HG03045 (cell line): Measurements from ENCODE around the gene ADD2.

Experiments
- ATAC-seq: cut with Tn5 transposase; IDR thresholded peaks from one replicate; pipeline ENCODE4 v1.9.1; 2021; ENCODE audit warnings: mild to moderate bottlenecking, moderate library complexity; ENCODE audit not compliant: unreplicated experiment

Gene ADD2

DNA sequence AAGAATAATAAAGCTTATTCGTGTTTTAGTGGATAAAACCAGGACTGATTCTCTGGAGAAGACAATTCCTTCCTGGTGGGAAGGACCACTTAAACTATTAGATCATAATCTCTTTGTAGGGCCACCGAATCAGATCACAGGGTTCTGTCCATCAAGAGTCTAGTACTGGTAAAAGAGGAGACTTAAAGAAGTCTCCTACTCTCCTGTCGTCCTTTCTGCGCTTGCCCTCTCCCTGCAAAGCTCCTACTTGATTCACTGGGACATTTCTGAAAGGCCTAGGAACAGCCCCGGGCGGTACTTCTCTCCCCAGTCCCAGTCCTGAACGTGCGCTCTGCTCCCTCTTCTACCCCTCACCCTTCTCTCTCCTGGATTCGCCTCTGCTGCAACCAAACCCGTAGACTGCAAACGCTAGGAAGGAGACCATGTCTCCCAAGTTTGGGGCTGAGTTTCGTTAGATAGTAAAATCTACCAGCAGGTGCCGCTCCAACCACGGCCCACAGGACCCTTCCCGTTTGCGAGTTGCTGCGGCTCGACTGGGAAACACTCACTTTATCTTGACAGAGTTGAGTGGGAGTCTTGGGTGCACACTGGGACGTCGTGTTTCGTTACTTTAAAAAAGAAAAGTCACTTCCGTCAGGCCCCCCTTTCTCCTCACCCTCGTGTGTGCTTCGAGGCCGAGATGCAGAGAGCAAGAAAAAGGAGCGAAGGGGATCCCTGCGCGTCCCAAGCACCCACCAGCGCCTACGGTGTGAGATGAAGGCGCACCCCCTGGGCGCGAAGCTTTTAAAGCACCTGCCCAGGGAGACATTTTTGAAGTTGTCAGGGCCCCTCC, 21.5 kb upstream of the ADD2 start:
- no peak for ATAC-seq

DNA sequence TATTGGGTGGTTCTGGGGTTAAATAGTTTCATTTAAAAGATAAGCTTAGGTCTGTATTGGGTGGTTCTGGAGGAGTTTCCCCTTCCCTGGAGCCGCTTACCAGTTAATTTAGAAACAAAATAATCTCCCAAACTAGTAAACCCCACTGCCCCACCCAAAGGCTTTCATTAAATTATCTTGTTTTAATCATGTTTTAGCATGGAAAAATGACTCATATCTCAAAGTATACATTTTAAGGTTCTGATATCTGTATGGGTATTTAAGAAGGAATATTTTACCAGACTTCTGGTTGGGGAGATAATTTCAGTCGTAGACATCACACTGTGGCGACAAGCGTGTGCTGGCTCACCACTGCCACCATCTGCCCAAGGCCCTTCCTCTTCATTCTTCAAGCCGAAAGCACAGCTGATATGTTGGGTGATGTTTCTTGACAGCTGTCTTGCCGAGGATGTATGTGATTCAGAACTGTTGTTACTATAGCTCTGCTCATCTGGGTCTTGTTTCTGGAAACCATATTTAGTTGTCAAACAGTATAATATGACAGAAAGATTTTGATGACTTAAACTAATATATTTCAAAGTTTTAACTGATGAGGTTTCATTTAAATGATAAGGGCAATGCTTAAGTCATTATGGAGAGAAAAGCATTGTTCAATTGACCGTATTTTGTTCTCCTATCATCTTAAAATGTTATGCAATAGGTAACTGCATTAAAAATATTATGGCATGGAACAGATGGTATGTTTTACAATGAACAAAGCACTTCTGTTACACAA, 17.3 kb upstream of the ADD2 start:
- ATAC-seq = no peak

DNA sequence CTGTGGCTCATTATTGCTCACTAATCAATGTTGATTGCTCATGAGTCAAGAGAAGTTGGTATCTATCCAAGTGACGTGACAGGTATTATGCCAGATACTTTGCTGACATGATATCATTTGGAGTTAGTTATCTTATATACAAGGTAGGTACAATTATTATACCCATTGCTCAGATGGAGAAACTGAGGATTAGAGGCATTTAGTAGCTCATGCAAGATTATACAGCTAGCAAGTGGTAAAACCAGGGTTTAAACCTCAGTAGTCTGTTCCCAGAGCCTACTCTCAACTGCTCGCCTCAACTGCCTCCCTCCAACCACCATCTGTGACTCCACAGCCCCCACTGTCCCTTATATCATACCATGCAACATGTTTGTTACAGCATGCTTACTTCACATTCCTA, 16.3 kb upstream of the ADD2 start:
- ATAC-seq = no peak

DNA sequence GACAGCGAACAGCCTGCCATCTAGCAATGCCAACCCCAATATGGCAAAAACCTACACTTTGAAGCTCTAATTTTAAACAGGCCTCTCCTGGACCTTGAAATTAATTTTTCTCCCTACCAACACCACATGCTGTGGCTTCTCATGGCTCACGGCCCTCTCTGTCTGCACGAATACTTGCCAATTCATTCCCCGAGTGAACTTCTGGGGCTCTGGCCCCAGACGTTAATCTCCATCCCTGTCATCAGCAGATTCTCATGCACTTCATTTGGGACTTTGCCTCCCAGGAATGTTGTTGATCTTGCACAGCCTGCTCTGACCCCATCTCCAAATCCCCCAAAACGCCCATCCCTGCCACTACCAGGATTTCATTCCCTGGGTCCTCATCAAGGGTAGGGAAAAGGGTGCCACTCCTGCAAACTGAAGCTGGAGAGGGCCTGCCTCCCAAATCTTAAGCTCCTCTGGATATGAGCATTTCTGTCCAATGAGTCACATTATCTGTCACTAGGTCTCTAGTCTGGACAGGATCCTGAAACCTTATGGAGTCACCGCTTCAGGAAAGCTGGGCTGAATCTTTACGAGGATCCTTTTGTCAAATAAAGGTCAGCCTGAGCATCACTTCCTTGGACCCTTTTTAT, 12.0 kb upstream of the ADD2 start:
- ATAC-seq = no peak

DNA sequence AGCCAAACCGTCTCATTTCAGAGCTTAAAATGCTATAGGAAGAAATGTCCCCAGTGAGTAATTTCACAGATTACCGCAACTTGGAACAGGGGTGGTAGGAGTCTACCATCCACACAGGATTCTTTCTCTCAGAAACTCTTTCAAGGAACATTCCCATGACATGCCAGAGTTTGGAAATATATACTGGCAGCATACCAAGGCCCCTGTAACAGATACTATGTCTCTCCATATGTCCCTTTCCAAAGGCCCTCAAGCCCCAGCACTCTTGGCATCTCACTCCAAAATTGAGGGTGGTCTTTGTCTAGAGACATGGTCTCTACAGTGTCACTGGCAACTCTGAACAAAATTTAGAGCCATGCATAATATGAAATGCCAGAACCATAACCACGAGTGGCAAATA, 11.5 kb upstream of the ADD2 start:
- ATAC-seq = no peak

DNA sequence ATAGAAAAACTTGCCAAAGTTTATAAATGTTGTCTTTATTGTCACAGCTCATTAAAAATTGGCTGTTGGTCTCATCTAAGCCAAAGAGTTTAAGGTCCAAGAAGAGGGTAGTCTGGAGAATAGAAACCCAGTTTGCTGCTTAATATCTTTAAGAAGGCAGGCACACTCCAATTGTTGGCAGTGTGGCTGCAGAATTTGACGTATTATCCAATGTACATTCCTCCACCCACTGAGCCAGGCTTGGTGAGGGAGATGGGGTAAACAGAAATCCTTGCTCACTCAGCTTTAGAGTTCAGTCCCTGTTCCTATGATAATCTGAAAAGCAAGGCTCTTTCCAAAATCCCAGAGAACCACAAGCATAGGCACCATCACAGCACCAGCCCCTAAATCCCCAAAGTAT, 10.7 kb upstream of the ADD2 start:
- no peak for ATAC-seq

DNA sequence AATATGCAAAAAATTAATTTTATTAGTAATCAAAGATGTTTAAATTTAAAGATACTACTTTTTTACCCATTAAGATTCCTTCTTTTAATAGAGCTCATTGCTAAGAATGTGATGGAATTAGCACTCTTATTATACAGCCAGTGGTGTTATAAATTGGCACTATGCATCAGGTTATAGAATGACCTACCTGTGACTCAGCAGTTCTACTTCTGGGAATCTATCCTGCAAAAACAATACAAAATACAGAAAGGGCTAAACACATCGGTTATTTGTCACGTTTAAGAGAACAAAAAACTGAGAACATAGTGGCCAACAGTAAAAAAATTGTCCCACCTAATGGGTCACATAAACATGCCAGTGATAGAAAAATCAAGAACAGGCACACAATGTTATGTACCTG, 9.4 kb upstream of the ADD2 start:
- ATAC-seq = no peak

DNA sequence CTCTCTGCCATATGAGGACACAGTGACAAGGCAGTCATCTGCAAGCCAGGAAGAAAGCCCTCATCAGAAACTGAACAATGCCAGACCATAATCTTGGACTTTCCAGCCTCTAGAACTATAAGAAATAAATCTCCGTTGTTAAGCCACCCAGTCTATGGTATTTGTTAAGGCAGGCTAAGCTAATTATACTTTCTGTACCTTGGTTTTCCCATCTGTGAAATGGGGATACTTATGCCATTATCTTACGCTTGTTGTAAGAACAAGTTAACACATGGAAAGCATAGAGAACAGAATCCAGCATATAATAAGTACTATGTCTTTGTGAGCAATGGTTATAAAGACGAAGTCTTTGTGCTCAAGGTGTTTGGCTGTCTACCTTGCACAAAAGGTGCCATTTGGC, 8.3 kb upstream of the ADD2 start:
- no peak for ATAC-seq

DNA sequence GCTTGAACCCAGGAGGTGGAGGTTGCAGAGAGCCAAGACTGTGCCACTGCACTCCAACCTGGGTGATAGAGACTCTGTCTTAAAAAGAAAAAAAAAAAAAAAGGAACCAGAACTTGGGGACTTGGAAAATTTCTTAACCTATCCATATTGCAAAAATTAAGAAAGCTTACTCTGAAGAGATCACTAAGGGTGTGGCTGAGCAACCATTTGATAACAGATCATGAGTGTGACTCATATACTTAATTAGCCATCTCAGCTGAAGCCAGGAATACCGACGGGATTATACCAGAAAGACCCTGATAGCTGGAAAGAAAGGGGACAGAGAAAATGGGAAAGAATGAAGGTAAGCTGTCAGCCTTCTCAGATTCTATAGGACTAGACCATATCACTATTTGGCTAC, 7.1 kb upstream of the ADD2 start:
- ATAC-seq = no peak

DNA sequence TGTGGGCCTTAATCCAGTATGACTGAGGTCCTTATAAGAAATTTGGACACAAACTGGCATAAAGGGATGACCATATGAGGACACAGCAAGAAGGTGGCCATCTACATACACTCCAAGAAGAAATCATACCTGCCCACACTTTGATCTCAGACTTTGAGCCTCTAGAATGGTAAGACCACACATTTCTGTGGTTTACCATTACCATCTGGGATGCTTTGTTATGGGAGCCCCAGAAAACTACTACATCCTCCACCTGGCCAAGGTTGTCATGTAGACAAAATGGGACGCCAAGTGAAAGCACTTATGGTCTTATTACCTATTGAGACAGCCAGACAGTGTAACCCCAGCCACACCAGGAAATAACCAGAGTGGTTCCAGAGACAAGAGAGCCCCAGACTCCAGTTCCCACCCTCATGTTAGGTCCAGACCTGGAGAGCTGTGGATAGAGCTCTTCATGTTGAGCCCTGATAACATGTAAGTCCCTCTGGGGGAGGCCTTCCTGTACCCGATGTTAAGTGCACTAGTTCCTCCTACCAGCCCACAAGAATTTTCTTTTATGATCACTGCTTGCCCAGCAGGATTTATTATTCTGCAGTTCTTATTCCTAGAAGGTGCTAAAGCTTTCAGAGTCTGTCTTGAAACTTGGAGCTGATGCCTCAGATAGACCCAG, 4.6 kb upstream of the ADD2 start:
- ATAC-seq = no peak

DNA sequence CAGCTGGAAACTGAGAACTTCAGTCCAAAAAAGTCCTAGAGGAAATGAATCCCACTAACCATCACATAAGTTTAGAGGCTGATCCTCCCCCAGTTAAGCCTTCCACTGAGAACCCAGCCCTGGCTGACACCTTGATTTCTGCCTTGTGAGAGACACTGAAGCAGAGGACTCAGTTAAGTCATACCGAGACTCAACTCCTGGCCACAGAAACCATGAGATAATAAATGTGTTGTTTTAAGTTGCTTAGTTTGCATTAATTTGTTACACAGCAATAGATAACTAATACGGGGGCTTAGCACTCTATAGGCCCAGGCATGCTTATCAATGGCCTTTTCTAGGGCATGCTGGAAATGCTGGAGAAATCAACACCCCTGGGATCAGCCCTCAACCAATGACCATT, 3.4 kb upstream of the ADD2 start:
- ATAC-seq = peak; percentile 59

DNA sequence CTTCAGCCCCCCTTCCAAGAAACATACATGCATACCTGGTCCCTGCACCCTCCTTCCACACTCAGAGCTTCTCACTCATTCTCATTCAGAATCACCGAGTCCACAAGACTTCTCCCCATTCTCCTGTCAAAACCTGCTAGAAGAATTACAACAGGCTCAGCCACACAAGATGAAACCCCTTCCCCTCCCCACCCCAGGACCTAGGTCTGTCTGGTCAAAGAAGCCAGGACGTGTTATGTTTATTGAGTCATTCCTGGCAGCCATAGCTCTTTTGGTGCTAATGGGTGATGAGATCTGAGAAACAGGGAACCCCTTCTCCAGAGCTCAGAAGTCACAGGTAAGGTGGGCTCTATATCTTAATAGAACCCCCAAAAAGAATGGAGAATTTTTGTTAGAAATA, 1.4 kb upstream of the ADD2 start:
- no peak for ATAC-seq

DNA sequence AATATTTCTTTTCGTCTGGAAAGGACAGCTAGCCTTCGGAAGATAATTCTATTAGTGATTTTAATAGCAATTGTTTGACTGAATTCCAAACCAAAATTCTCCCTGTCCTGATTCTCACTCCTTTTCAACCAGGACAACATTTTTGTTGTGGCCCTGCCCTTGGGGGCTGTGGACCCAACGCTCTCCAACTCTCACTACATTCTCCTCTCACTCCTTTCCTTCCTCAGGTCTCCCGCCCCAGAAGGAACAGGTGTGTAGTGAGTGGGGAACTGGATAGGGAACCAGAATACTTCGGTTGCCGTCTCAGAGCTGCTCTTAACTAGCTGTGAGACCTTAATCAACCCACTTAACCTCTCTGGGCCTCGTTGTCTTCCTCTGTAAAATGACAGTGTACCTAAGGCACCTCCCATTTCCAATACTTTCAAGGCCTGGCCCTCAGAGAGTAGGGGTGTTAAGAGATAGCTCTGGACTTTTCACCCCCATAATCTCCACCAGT, 638 bp upstream of the ADD2 start:
- no peak for ATAC-seq

DNA sequence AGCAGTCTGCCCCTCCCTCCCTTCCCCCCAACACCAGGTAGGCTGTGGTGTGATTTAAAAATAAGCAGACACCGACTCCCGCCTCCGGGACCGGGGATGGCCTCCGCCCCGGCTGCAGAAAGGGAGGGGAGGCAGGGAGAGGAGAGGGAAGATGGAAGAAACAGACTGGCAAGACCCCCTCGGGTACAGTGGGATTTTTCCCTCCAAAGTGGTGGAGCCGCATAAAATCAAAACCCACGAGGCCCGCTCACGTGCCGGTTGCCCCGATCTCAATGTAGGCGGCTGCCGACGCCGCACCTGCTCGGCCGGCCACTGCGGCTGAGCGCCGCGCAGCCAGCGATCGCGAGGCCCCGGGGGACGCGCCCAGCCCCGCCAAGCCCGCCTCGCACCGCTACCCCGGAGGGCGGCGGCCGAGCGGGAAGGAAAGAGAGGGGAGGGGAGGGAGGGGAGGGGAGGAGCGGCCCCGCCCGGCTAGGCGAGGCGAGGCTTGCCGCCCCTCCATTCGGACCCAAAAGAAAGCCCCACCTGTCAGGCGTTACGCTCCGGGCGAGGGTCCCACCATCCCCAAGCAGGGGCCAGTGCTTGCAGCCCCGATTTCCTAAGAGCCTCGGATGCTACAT, 811 bp downstream of the ADD2 start:
- ATAC-seq = no peak

DNA sequence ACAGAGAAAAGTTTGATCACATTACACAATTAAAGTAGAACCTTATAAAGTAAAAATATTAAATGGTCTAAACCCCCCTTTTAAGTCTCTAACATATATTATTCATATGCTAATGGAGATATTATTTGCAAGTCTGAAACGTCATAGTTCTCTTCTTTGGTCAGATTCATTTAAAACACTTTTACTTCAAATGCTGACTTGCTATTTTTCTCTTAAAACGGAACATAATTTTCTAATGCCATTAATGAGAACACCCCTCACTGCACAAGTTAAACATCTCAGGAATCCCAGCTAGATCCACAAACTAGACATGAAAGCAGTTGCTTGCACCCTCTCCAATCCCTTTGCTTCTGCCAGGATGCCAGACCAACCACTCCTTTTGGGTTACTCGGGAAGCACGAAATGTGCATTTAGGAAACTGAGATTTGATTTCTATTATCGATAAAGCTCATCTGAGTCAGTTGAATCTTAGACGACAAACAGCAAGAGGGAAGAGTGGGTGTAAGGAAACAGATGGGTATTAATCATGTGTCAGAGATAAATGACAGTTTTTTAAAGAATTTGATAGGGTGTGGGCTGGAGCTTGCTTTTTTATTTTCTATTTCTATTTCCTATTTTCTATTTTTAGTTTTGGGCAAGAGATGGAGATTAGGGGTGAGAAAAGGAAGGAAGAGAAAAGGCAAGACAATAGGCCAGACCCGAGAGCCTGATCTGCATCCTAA, 1.5 kb downstream of the ADD2 start:
- ATAC-seq = no peak

DNA sequence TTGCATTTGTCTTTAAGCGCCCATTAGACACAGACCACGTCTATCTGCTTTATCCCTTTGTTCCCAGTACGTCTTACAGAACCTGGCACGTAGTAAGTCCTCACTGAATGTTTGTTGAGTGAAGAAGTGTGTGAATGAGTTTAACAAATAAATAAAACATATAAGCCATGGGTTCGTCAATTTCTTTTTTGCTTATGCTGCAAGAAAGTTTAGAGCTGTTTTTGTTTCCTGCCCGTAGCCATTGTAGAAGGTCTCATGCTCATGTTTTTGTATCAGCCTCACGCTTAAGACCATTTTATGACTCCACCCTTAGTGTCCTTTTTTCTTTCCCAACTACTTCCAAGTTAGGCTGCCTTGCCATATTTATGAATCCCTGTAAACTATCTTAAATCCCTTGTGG, 2.5 kb downstream of the ADD2 start:
- no peak for ATAC-seq

DNA sequence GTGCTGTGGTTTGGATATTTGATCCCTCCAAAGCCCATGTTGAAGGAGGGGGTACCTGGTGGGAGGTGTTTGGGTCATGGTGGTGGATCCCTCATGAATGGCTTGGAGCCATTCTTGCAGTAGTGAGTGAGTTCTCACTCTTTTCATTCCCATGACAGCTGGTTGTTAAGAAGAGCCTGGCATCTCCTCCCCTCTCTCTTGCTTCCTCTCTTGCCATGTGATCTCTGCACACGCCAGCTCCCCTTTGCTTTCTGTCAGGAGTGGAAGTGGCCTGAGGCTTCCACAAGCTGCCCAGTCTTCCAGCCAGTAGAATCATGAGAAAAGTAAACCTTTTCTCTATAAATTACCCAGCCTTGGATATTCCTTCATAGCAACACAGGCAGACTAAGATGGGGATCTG, 8.6 kb downstream of the ADD2 start:
- ATAC-seq = no peak

DNA sequence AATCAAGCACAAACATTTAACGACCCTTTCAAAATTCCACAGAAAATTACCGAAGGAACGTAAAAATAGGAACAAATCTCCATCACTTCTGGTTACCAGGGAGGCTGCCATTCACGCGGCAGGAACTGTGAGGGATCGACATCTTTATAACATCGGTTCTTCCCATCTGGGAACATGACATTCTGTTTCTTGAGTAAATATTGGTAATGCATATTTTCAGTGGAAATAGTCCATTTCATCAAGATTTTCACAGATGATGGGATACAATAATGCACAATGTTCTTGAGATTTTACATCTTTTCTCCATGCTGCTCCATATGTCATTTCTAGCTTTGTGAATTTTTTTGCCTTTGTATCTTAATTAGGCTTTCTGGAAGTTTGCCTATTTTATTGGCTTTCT, 10.0 kb downstream of the ADD2 start:
- ATAC-seq = no peak

DNA sequence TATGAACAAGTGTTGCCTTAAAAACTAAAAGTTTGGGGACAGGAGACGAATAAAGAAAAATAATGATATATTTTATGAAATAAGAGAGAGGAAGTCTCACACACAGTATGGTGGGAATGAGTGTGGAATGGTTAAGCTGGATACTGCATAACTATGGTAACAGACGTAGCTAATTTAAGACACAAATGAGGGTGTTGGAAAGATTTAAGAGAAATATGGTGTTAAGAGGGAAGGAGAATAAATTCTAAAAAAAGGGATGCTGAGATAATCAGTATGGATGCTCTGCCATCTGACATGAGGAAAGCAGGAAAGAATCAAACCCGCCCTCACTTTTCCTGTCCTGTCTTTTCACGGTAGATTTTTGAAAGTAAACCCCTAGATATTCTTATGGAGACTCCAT, 10.6 kb downstream of the ADD2 start:
- ATAC-seq = no peak

DNA sequence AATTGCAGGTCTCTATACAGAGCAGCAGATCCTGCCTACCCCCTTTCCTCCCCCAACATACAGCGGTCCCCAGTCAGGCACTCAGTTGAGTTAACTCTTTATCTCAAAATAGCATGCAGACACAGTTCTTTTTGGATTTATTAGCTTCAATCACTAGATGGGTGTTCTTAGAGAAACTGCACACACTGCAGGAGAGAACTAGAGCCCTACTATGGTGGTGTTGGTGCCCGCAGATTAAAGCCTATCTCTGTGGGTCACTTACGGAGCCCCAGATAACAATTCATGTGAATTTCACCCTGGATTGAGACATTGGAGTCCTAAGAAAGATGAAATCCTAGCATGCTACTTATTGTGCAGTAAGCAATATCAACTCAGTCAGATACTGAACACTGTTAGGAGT, 11.9 kb downstream of the ADD2 start:
- no peak for ATAC-seq
